ENCODE measurements around the gene RNU2-63P.
"Not testable (repeated sequence)": the region's sequence is repeated elsewhere in the genome, so short reads cannot be mapped to it uniquely, and the experiment has no call there.

RNU2-63P gene

DNA sequence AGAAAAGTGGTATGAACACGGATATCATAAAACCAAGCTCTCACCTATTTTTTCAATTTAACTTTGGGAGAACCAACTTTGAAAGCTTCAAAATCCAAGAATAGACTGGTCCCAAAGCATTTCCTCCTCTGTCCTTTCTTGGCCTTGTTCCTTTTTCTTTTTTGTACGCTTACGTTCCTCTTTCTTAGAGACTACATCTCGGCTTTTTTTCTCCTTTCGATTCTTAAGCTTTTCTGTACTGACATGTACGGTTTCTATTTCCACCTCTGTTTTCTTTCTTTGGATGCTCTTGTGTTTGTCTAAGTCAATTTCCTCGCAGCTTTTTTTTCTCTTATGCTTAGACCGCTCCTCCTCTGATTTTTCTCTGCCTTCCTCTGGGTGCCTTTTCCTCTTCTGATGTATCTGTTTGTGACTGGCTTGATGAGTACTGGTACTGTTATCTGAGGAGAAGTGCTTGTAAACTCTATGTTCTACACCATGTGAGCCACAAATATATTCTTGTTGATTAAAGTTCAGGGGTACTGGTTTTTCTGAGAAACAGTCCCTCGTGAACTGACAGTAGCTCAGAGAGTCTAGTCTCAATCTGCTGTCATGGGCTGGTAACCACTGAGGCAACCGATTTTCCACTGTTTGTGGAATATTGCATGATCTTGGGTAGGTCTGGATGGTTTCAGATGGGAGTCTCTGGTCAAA, 11.5 kb upstream of the RNU2-63P start:
- no peak for DNase-seq

DNA sequence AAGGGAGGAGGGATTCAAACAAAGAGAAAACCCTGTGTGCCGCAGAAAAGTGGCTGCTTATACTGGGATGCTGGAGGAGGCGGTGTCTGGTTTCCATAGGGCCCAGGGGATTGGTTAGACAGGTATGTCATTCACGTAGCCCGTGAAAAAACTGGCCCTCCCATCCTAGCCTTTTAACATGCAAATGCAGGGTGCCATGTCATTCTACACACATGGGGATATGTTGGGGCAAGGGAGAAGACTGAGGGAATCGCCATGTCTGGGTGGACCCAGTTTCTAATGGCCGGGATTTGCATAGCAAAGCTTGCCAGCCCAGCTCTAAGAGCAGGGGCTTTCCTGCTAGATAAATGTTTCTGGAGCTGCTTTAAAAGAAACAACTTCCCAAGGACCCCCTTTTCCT, 8.2 kb upstream of the RNU2-63P start:
- no peak for DNase-seq

- DNase-seq: no peak
Measured at GRCh38 chr2:88022669-88022921, 6.2 kb upstream of the RNU2-63P start.

DNA sequence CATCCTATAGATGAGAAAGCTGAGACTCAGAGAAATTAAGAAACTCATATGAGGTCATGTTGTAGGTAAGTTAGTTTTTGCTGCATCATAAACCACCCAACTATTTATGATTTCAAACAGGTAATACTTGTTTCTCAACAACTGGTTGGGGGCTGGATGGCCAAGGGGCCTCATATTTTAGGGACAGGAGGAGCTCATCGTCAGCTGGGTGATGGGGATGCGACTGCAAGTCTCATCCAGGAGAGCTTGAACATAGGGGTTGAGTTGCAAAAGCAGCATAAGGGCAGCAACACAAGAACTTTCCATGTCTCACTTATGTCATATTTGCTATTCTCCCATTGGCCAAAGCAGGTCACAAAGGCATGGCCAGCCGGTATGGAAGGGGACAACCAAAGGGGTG, 3.6 kb upstream of the RNU2-63P start:
- DNase-seq: no peak

DNA sequence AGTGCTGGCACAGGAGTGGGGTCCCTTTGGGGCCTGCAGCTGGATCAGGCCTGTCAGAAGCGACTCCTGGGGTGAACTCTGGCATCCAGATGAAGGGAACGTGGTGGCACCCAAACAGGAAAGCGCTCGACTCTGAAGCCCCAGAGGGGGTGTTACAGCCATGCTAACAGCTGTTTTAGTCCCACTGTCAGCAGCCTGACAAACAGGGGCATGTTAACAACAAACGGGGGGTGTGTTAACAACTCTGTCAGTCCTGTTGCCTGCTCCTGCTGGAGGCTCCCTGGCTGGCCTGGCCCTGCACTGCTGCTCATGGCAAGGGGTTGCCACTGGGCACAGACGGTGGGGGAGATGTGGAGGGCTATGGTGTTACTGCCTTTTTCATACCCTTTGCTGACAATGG, 2.6 kb upstream of the RNU2-63P start:
- no peak for DNase-seq

DNA sequence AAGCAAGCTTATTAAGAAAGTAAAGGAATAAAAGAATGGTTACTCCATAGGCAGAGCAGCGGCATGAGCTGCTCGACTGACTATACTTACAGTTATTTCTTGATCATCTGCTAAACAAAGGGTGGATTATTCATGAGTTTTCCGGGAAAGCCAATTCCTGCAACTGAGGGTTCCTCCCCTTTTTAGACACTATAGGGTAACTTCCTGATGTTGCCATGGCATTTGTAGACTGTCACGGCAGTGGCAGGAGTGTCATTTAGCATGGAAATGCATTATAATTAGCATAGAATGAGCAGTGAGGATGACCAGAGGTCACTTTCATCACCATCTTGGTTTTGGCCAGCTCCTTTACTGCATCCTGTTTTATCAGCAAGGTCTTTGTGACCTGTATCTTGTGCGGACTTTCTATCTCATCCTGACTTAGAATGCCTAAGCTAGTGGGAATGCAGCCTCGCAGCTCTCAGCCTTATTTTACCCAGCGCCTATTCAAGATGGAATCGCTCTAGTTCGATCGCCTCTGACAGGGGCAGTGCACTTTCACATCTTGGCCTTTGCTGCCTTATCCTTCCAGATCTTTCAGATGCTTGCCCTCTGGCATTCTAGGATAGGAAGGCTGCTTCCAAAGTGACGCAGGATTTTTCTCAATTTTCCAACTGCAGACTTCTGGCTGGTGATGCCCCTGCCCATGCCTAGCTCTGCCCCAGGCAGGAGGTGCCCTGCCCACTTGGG, 1.9 kb upstream of the RNU2-63P start:
- not testable (repeated sequence) for DNase-seq

DNA sequence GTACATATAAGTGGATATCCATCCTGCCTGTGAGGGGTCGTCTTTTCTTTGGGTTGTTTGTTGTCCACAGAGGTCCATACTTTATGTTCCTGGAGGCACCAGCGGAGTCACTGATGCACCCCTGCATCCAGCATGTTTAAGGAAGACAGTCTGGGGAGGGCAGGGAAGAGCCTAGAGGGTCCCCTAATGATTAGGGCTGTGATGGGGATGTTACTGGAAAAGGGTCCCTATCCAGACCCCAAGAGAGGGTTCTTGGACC, 1.4 kb upstream of the RNU2-63P start:
- DNase-seq: not testable (repeated sequence)

DNA sequence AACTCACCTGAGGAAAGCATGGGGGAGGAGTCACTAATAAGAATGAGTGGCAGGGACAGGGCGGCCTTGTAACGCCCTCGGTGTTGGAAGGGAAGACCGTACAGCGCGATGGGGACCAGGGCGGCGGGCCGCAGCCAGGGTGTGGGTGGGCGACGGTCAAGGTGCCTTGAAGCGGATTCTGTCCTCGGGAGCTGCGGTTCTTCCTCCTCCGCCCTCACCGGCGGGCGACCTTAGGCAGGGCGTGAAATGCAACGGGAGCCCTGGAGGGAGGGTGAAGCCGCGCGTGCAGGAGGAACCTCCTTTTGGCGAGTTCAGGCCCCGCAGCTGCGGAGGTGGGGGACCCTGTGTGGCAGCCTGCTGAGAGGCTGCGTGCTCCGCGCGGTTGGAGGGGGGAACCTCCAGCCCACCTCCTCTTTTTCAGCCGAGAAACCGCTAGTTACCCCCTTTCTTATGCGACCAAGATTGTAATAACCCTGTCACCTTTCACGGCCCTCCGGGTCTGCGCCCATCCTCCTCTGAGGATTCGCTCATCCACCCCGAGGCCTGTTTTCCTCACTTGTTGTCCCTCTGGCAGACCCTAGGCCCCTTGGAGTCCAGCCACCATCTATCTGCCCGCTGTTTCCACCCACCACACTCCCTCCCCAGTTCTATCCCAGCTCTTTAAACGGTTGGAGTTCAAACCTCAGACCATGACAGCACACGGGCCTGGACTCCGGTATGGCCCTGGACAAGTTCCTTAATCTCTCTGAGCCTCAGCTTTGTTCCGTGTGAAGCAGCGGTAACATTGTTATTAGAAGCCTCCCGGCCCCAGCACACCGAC, 823 bp upstream of the RNU2-63P start:
- peak in 1 of 2 donors; percentile 56 for DNase-seq

GRCh38 chr2:88011011-88011410, 5.3 kb downstream of the RNU2-63P start:
- no peak for DNase-seq

DNA sequence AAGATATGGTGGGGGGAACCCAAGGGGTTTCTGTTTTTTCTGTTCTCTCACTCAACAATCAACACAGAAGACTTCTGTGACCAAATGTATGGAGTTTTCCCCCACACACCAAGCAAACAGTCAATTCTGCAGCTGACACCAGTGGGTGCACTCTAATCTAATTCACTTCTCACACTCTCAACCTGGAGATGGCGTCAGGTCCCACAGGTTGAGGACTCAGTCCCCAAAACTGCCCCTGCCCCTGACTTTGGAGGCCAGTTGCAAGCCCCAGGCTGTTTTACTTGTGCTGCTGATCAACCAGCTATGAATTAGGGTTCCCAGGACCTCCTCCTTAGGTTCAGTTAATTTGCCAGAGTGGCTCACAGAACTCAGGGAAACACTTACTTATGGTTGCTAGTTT, 6.2 kb downstream of the RNU2-63P start:
- no peak for DNase-seq

DNA sequence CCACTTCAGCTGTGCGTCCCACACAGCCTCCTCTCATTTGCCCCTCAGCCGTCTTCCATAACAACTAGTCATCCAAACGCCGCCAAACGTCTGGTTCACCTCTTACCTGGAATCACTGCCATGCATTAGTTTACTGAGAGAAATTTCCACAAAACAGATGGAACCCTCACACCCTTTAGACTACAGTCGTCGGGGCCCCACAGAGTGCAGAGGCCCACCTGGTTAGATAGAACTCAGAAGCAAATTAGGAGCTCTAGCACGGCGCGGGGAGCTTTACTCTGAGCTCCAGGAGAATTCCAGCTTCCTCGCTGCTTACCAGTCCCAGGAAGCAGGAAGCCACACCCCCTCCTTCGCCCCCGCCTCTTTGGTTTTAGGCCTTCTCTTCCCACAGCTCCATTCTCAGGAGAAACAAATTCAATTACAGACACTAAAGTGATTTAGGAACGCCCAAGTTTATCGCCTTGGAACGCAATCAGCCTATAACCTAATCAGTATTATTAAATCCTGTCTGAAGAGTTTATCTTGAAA, 9.4 kb downstream of the RNU2-63P start:
- no peak for DNase-seq

- no peak for DNase-seq
Measured at GRCh38 chr2:88005776-88006175, 10.6 kb downstream of the RNU2-63P start.

DNA sequence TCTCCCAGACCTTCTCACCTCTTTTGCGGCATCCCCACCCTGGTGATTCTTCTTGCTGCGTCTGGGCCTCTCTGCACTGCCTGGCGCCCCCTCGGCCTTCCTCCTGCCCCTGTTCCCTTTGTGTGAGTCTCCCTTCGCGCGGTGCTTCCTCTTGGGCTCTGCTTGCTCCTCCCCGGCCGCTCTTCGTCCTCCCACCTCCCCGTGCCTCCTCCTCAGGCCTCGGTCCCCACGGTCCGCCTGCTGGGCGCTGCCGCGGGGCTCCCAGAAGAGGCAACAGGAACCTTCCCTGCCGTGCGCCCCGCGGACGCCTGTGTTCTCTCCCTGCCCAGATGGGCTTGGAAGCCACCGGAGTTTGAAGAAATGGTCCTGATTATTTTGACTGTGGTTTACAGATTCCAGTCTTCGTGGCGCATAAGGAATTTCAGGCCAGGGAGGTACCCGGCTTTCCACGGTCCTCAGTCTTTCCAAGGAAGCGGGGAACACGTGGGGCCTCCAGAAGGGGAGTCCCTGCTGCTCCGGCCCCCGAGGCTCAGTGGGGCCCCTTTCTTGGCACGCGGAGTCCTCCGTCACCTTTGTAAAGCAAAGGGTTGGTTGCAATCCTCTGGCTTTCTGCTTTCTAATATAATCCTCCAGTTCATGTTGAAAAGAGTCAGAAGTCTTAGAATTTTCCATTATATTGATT, 13.1 kb downstream of the RNU2-63P start:
- DNase-seq: no peak

DNA sequence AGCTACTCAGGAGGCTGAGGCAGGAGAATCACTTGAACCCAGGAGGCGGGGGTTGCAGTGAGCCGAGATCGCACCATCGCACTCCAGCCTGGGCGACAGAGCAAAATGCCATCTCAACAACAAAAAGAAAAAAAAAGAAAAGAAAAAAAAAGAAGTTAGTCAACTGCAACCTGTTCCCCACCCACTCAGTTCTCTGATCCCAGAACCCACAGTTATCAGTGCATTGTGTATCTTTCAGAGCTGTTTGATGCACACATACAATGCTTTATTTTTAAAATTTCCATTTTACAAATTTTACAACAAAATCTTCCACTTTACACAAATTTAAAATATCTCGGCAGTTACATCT, 14.0 kb downstream of the RNU2-63P start:
- DNase-seq: no peak

DNA sequence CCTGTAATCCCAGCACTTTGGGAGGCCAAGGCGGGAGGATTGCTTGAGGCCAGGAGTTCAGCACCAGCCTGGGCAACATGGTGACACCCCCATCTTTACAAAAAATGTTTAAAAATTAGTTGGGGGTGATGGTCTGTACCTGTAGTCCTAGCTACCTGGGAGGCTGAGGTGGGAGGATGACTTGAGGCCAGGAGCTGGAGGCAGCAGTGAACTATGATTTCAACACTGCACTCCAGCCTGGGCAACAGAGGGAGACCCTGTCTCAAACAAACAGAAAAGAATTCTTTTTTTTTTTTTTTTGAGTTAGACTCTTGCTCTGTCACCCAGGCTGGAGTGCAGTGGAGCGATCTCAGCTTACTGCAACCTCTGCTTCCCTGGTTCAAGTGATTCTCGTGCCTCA, 15.9 kb downstream of the RNU2-63P start:
- DNase-seq: not testable (repeated sequence)

GRCh38 chr2:87996570-87996969, 19.8 kb downstream of the RNU2-63P start:
- DNase-seq: no peak

DNA sequence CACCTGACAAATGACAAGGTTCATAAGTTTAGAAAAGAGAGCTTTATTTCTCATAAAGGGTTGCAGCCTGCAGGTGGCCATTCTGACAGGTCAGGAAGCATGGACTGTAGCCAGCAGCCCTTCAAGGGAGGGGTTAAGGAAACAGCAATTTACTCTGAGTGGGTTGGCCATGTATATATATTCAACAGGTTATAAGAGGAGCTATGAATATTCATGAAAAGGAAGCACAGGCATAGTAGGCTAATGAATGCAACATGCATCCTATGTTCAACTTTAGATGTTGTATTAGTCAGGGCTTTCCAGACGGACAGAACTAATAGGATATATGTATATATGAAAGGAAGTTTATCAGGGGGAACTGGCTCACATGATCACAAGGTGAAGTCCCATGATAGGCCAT, 20.6 kb downstream of the RNU2-63P start:
- DNase-seq: no peak

- not testable (repeated sequence) for DNase-seq
Measured at GRCh38 chr2:87994304-87994850, 22.0 kb downstream of the RNU2-63P start.

DNA sequence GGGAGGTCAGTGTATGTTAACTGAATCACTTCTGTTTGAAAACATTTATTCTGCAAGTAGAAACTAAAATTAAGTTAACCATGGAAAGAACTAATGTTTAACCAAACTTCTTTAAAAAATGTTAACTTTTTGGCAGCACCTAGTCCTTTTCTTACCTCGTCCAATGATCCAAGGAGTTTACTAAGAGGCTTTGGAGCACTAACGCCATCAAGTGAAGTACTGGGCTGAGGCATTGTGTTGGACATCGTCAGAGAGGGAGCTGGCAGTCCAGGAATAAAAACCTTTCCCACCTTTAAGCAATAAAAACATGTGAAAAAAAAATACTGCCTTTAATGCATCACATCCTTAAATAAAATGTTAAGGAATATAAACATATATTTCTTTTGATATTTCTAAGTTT, 23.8 kb downstream of the RNU2-63P start:
- DNase-seq: not testable (repeated sequence)

DNA sequence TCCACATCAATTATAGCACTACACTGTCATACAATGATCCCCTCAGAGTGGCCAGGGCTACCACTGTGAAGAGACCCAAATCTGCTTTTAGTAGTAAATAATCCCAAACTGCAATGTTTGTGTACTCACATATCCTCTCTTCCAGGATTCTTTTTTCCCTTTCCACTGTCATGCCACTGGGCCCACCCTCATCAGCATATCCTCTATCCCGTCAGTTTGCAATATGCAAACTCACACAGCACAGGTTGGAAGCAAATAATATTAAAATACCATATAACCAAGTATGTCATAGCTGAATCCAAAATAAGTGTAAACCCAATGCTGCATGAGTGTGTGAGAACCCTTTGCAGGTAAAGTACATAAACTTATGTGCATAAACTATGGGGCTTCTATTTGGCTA, 28.9 kb downstream of the RNU2-63P start:
- not testable (repeated sequence) for DNase-seq

- not testable (repeated sequence) for DNase-seq
Measured at GRCh38 chr2:87985902-87986301, 30.4 kb downstream of the RNU2-63P start.

- DNase-seq: not testable (repeated sequence)
Measured at GRCh38 chr2:87981182-87981581, 35.2 kb downstream of the RNU2-63P start.

DNA sequence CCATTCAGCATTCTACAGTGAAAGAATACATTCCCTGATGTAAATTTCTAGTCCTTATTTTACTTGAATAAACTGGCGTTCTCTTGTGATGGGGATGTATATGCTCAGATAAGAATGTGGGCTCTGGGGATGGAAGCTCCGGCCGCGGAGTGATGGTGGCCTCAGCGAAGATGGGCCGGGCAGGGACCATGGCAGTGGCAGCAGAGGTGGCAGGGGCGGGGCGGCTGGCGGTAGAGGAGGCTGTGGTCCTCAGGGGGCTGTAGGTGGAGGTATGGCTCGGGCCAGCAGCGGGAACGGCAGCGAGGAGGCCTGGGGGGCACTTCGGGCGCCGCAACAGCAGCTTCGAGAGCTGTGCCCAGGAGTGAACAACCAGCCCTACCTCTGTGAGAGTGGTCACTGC, 44.0 kb downstream of the RNU2-63P start:
- DNase-seq: not testable (repeated sequence)

Data from CD4-positive, alpha-beta T cell treated with Interferon alpha-2 for 1 hour (primary cell).